SKM-1 treated with dmso at 0.1 percent for 144 hours (cell line): ENCODE measurements around the gene DGKK.
"Not testable (repeated sequence)": the region's sequence is repeated elsewhere in the genome, so short reads cannot be mapped to it uniquely, and the experiment has no call there.

Source experiments
- DNase-seq: peaks from one replicate; lab custom pipeline; 2025; ENCODE audit not compliant: unreplicated experiment; lab: John Stamatoyannopoulos, UW

Gene DGKK

DNA sequence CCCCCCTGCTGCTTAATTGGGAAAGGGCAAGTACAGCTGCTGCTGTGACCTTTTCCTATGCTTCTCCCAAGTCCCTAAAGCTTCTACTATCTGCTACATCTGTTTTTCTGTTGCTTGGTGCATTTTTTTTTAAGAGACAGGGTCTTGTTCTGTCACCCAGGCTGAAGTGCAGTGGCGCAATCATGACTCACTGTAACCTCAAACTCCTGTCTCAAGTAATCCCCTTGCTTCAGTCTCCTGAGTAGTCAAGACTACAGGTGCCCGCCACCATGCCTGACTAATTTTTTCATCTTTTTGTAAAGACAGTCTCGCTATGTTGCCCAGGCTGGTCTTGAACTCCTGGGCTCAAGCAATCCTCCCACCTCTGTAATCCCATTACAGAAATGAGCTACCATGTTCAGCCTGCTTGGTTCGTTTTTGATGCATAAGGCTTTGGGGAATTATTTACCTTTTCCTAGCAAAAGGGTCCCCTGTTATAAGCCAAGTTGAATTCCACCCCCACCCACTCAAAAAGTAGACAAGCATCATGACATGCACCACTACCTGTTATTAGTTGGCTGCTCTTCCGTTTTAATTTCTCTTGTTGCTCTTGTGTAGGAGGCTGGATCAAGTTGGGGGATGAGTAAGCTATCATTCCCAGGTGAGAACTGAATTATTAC lies 39.6 kb downstream of the DGKK start:
- DNase-seq: peak; percentile 32

DNA sequence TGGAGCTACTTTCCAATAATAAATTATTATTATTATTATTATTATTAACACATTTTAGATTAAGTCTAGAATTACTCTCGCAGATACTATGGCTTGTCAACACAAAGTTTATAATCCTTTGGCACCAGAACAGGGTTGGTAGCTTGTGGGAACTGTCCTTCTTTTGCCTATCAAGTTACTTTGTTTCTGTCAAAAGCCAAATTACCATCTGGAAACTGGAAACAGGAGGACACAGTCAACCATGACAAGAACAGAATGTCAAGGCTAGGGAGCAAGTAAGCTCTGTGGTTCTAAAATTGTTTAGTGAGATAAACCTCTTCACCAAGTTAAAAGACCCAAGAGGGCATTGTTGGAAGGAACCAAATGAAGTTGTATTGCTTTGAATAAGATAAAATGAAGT lies 42.5 kb downstream of the DGKK start:
- no peak for DNase-seq

- DNase-seq: no peak
These were observed 62.6 kb downstream of the DGKK start for GRCh38 chrX:50407976-50408375.

GRCh38 chrX:50403903-50404302 lies 66.7 kb downstream of the DGKK start:
- DNase-seq: no peak

DNA sequence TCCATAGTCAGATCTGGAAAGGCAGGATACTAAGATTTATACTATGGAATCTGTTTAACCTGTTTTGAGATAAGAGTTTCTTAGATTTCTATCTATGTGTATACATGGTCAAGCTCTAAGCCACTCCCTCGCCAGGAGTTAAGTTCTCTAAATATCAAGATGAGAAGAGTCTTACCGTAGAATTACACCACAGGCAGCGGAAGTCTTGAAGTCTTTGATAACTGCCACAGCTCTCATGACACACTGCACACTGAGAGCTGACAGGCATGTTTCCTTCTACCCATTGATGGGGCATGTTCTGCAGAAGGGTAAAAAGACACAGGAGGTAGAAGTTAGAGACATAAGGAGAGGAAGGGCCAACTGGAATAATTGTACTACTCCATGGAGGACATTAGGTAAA lies 67.7 kb downstream of the DGKK start:
- no peak for DNase-seq

DNA sequence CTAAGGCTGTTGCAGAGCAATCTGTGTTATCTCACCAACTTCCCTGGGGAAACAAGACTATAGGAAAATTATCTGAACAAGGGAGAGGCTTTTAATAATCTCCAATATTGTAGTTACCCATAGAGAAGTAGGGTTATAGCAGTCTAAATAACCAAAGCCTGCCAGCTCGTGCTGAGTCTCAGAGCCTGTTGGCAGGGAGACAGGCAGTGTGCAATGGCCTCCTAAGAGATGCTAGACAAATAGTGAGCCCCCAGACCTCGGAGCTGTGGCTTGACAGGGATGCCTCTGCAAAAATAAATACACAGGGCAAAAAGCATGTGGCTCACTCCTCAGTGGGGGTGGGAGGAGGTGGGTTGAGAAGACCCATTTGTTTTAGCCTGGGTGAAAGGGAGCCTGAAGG lies 76.7 kb downstream of the DGKK start:
- DNase-seq: no peak

- DNase-seq: no peak
These were observed 84.1 kb downstream of the DGKK start for GRCh38 chrX:50386520-50386919.

- no peak for DNase-seq
These were observed 88.8 kb downstream of the DGKK start for GRCh38 chrX:50381729-50382415.

DNA sequence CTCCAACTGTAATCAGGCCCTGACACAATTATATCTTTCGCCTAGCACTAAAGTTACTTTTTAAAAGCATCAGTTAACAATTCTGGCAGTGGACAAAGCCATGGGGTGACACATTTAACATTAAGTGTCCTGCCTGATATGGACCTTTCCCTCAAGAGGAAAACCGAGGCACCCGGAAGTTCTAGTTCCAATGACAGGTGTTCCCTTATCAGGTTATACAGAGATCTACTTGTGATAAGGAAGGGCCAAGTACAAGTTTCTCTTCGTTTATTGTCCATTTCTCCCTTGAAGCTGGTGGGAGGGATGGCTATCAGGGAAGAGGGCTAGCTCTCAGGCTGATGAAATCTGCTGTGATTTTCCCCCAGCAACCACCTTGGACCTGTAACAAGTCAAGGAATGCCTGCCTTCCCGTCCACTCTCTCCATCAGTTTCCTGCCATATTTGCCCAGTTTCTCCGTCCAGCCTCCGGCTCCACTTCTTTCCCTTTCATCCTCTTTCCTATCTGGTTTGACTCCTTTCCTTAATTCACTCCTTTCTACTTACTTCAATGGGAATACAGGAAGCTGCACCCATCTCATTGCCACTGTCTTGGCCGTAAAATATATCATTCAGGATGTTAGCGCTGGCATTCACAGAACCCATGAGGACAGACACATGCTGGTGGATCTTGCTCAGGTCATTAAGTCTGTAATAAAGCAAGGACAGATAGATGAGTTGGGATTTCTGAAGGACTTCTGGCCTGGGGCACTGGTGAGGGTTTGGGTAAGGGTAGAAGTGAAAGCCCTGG lies 95.0 kb downstream of the DGKK start:
- no peak for DNase-seq

DNA sequence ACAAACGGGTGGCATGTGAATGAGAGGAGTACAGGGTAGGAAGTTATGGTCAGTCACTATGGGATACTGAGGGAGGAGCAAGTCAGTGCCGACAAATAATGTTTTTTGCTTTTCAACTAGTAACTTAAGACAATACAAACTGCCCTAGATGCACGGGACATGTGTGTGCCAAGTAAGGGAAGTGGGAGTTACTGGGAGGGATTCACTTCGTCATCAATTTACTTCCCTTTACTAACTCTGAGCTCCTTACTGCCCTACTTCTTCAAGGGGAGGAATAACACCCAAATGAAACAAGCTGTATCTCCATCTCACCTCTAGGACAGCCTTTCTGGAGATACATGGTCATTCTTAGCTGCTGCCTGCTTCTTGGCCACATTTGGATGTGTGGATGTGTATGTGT lies 97.7 kb downstream of the DGKK start:
- DNase-seq: peak; percentile 53

- no peak for DNase-seq
These were observed 126.7 kb downstream of the DGKK start for GRCh38 chrX:50343917-50344316.

GRCh38 chrX:50333308-50333707 lies 137.3 kb downstream of the DGKK start:
- DNase-seq: no peak

DNA sequence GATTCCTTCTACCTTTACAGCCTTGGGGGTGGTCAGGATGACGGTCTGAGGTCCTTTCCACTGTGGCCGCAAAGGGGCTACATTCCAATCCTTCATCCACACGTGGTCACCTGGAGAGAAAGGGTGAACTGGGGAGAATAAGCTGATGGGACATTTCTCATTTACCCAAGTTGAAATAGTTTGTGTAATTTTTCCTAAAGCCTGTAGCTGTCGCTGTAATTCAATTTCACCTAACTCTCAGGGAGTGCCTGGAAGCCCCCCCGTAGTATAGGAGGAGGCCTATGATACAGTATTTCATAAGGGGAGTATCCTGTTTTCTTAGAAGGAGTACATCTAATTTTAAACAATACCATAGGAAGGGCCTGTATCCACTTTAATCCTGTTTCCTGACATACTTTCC lies 138.0 kb downstream of the DGKK start:
- not testable (repeated sequence) for DNase-seq

GRCh38 chrX:50327235-50327634 lies 143.4 kb downstream of the DGKK start:
- no peak for DNase-seq
